ENCODE measurements around the gene IFNA1.

GRCh38 chr9:21414220-21414940, 25.9 kb upstream of the IFNA1 start:
- no peak for TF ChIP-seq CTCF (tag by site-specific recombination; IDR thresholded peaks at IDR 0.05)
- no peak for TF ChIP-seq ATF2 (tag by site-specific recombination; IDR thresholded peaks at IDR 0.05; ENCODE audit: low read depth)
- TF ChIP-seq SCRT2 (tag by site-specific recombination; IDR thresholded peaks at IDR 0.05) = no peak
- TF ChIP-seq PBX3 (CRISPR knock-in tag; IDR thresholded peaks at IDR 0.05) = no peak
- TF ChIP-seq ZNF670 (tag by site-specific recombination; IDR thresholded peaks at IDR 0.05; ENCODE audit: low read depth) = no peak
- TF ChIP-seq SETDB1 (IDR thresholded peaks at IDR 0.05; ENCODE audit: insufficient read length, low read length) = no peak
- no peak for TF ChIP-seq ZNF114 (tag by site-specific recombination; IDR thresholded peaks at IDR 0.05)
- no peak for TF ChIP-seq ZFP3 (tag by site-specific recombination; IDR thresholded peaks at IDR 0.05; ENCODE audit: low read depth)
- TF ChIP-seq ZBTB7A (tag by site-specific recombination; IDR thresholded peaks at IDR 0.05; ENCODE audit: low read depth) = no peak
- no peak for TF ChIP-seq ZNF10 (tag by site-specific recombination; IDR thresholded peaks at IDR 0.05)
- no peak for TF ChIP-seq ZNF221 (tag by site-specific recombination; IDR thresholded peaks at IDR 0.05; ENCODE audit: borderline replicate concordance)
- TF ChIP-seq MYNN (tag by site-specific recombination; IDR thresholded peaks at IDR 0.05; ENCODE audit: borderline replicate concordance) = no peak

Measured in HEK293 (cell line).